Measurements from ENCODE around the gene SLC6A3.

Gene SLC6A3

GRCh38 chr5:1418238-1418920 is 26.9 kb downstream of the SLC6A3 start:
- FAIRE-seq = no peak
- TF ChIP-seq POLR2AphosphoS5 (IDR thresholded peaks at IDR 0.05; ENCODE audit: low read depth, low read length) = no peak
- TF ChIP-seq POU2F2 (IDR thresholded peaks at IDR 0.05; ENCODE audit: low read depth, low read length) = no peak
- no peak for TF ChIP-seq SPI1 (IDR thresholded peaks at IDR 0.05; ENCODE audit: low read depth, low read length)
- TF ChIP-seq PAX5 (IDR thresholded peaks at IDR 0.05; ENCODE audit: insufficient read depth, low read length, severe bottlenecking) = no peak
- TF ChIP-seq POLR2A (IDR thresholded peaks at IDR 0.05; ENCODE audit: low read depth, low read length) = no peak
- TF ChIP-seq TAF1 (IDR thresholded peaks at IDR 0.05; ENCODE audit: low read depth, low read length) = no peak
- DNase-seq (ENCODE audit: insufficient read length, low spot score) = no peak

DNA sequence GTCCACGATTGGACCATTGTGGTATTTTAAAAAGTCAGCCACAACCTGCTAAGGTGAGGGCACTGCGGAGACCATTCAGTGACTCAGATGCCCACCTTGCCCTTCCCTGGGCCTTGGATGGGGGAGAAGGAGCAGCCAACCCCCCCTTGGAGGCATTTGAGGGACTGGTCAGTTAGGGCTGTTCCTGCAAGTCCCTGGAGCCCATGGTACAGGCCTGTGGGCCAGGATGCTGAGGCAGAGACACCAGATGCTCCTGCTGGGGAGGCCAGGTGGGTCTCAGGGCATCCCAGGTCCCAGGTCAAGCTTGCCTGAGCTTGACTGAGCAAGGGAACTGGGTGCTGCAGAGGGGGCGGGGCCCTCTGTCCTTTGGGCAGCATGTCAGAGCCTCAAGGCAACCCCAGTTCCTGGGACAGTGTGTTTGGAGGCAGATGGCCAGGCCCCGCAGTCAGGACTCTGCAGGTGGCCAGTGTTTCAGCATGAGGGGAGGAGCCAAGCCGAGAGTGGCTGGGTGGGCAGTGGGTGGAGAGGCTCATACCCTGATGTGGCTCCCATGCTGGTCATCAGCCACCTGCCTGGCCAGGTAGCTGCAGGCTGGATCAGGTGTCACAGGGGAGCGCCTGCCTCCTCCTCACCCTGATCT is 27.5 kb downstream of the SLC6A3 start:
- no peak for TF ChIP-seq POLR2AphosphoS5 (IDR thresholded peaks at IDR 0.05; ENCODE audit: low read depth, low read length)
- no peak for TF ChIP-seq PAX5 (IDR thresholded peaks at IDR 0.05; ENCODE audit: insufficient read depth, low read length, severe bottlenecking)
- TF ChIP-seq POLR2A (IDR thresholded peaks at IDR 0.05; ENCODE audit: low read depth, low read length) = no peak
- no peak for TF ChIP-seq TAF1 (IDR thresholded peaks at IDR 0.05; ENCODE audit: low read depth, low read length)
- no peak for TF ChIP-seq POU2F2 (IDR thresholded peaks at IDR 0.05; ENCODE audit: low read depth, low read length)
- TF ChIP-seq SPI1 (IDR thresholded peaks at IDR 0.05; ENCODE audit: low read depth, low read length) = no peak
- FAIRE-seq (no peak), DNase-seq (ENCODE audit: insufficient read length, low spot score) (no peak)

DNA sequence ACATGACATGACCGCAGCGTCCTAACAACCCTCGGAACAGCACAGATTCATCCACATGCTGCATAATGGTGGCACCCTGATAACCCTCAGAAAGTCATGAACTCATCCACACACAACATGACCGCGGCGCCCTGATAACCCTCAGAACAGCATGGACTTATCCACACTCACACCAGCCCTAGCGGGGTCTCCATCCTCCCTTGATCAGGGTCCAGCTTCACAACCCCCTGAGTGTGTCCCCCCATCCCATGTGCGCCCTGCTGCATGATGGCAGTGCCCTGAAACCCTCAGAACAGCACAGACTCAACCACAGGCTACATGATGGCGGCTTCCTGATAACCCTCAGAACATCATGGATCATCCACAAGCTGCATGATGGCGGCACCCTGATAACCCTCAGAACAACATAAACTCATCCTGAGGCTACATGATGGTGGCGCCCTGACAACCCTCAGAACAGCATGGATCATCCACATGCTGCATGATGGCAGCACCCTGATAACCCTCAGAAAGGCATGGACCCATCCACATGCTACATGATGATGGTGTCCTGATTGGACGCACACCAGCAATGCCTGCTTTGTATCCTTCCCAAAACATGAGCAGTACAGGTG is 28.3 kb downstream of the SLC6A3 start:
- DNase-seq (ENCODE audit: insufficient read length, low spot score) (no peak), FAIRE-seq (no peak)
- TF ChIP-seq TAF1 (IDR thresholded peaks at IDR 0.05; ENCODE audit: low read depth, low read length) (no peak), POU2F2 (IDR thresholded peaks at IDR 0.05; ENCODE audit: low read depth, low read length) (no peak), POLR2A (IDR thresholded peaks at IDR 0.05; ENCODE audit: low read depth, low read length) (no peak), POLR2AphosphoS5 (IDR thresholded peaks at IDR 0.05; ENCODE audit: low read depth, low read length) (no peak), PAX5 (IDR thresholded peaks at IDR 0.05; ENCODE audit: insufficient read depth, low read length, severe bottlenecking) (no peak), SPI1 (IDR thresholded peaks at IDR 0.05; ENCODE audit: low read depth, low read length) (no peak)

DNA sequence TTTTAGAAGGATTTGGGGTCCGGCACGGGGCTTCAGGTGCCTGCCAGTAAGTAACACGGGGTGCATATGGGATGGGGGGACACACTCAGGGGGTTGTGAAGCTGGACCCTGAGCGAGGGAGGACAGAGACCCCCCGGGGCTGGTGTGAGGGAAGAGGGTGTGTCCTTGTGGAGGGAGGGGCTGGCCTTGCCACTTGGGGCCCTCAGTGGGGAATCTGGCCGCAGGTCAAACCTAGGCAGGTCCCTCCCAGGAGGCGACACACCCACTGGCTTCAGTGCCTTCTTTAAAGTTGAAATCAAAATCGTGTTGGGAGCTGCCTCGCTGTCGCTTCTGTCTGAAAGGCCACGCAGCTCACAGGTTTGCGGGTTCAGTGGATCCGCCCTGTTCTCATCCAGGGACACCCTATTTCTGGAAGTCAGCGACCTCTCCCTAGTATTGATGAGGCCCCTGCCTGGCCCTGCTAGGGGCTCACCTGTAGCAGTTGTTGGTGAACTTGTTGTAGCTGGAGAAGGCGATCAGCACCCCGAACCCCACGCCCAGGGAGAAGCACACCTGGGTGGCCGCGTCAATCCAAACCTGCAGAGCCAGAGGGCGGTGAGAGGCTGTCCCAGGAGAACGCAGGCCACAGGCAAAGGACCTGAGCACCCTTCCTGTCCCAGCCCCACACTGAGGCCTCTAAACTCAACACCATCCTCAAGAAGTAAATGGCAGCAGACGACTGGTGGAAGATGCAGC is 29.4 kb downstream of the SLC6A3 start:
- DNase-seq (ENCODE audit: insufficient read length, low spot score) (no peak), FAIRE-seq (no peak)
- no peak for TF ChIP-seq SPI1 (IDR thresholded peaks at IDR 0.05; ENCODE audit: low read depth, low read length)
- no peak for TF ChIP-seq POU2F2 (IDR thresholded peaks at IDR 0.05; ENCODE audit: low read depth, low read length)
- TF ChIP-seq POLR2A (IDR thresholded peaks at IDR 0.05; ENCODE audit: low read depth, low read length) = no peak
- TF ChIP-seq POLR2AphosphoS5 (IDR thresholded peaks at IDR 0.05; ENCODE audit: low read depth, low read length) = no peak
- no peak for TF ChIP-seq PAX5 (IDR thresholded peaks at IDR 0.05; ENCODE audit: insufficient read depth, low read length, severe bottlenecking)
- no peak for TF ChIP-seq TAF1 (IDR thresholded peaks at IDR 0.05; ENCODE audit: low read depth, low read length)

DNA sequence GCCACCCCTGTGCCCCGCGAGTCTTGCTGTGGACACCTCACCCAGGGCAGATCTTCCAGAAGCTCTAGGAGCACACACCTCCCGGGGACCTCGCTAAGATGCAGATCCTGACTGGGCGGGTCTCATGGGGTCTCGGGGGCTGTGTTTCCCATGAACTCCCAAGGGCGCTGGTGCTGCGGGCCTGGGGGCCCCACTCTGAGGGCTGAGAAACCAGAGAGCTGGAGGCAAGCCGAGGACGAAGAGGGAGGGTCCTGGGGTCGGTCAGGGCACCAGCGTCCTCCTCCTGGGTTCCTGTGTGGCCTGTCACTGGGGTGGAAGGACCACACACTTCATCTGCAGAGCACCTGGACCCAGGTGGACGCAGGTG is 30.2 kb downstream of the SLC6A3 start:
- no peak for DNase-seq (ENCODE audit: insufficient read length, low spot score)
- no peak for FAIRE-seq
- no peak for TF ChIP-seq POLR2A (IDR thresholded peaks at IDR 0.05; ENCODE audit: low read depth, low read length)
- no peak for TF ChIP-seq POLR2AphosphoS5 (IDR thresholded peaks at IDR 0.05; ENCODE audit: low read depth, low read length)
- TF ChIP-seq PAX5 (IDR thresholded peaks at IDR 0.05; ENCODE audit: insufficient read depth, low read length, severe bottlenecking) = no peak
- TF ChIP-seq TAF1 (IDR thresholded peaks at IDR 0.05; ENCODE audit: low read depth, low read length) = no peak
- TF ChIP-seq SPI1 (IDR thresholded peaks at IDR 0.05; ENCODE audit: low read depth, low read length) = no peak
- TF ChIP-seq POU2F2 (IDR thresholded peaks at IDR 0.05; ENCODE audit: low read depth, low read length) = no peak

DNA sequence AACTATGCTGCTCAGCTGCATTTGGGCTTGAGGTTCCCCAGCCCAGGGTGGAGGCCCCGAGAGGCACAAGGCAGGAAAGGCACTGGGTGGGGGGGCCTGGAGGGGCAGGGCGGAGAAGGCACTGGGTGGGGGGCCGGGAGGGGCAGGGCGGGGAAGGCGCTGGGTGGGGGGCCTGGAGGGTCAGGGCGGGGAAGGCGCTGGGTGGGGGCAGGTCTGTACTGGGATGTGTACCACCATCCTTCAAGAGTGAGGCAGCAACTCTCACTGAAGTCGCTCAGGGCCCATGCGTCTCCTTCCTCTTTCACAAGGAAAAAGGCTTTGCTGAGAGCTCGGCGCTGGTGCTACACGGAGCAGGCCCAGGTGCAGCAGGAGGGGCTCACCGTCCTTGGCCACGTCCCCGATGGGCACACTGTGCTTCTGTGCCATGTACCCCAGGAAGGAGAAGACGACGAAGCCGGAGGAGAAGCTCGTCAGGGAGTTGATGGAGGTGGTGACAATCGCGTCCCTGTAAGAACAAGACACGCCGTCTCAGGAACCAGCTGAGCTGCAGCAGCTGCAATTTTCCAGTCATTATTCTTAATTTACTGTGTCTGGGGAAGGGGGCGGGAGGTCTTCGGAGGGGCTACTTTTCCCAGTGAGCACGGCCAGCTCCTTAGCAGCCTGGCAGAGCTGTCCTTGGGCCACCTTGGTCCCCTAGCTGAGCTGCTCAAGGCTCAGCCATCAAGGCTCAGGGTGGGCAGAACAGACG is 30.8 kb downstream of the SLC6A3 start:
- TF ChIP-seq SPI1 (IDR thresholded peaks at IDR 0.05; ENCODE audit: low read depth, low read length) = no peak
- no peak for TF ChIP-seq TAF1 (IDR thresholded peaks at IDR 0.05; ENCODE audit: low read depth, low read length)
- no peak for TF ChIP-seq POU2F2 (IDR thresholded peaks at IDR 0.05; ENCODE audit: low read depth, low read length)
- peak; percentile 83 for DNase-seq (ENCODE audit: insufficient read length, low spot score)
- no peak for FAIRE-seq

DNA sequence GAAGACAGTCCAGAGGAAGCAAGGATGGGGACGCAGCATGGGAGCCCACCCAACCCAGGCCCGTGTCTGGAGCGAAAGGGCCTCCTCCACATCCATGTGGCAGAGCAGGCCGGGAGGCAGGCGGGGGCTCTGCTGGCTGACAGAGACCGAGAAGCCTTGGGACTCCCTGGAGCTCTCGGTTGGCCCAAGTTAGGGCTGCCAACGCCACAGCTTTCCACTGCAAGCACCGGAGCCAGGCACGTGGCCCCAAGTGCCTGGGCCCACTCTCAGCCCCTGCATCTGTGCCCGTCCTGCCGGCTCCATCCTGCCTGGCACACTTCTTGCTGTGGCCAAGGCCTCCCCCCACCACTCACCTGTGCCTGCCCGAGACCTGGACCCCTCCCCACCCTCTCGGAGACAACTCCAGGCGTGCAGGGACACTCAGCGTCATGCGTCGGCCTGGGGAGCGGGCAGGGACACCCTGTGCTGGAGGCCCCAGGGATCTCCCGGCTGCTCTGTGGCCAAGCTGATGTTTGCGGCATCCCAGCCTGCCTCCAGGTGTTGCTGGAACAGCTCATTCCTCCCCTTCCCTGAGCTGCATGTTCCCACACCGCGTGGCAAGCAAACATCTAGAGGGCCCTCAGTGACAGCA is 31.5 kb downstream of the SLC6A3 start:
- TF ChIP-seq POLR2A (IDR thresholded peaks at IDR 0.05; ENCODE audit: low read depth, low read length) (no peak), POU2F2 (IDR thresholded peaks at IDR 0.05; ENCODE audit: low read depth, low read length) (no peak), PAX5 (IDR thresholded peaks at IDR 0.05; ENCODE audit: insufficient read depth, low read length, severe bottlenecking) (no peak), TAF1 (IDR thresholded peaks at IDR 0.05; ENCODE audit: low read depth, low read length) (no peak), SPI1 (IDR thresholded peaks at IDR 0.05; ENCODE audit: low read depth, low read length) (no peak), POLR2AphosphoS5 (IDR thresholded peaks at IDR 0.05; ENCODE audit: low read depth, low read length) (no peak)
- DNase-seq (ENCODE audit: insufficient read length, low spot score) = no peak
- FAIRE-seq = no peak

DNA sequence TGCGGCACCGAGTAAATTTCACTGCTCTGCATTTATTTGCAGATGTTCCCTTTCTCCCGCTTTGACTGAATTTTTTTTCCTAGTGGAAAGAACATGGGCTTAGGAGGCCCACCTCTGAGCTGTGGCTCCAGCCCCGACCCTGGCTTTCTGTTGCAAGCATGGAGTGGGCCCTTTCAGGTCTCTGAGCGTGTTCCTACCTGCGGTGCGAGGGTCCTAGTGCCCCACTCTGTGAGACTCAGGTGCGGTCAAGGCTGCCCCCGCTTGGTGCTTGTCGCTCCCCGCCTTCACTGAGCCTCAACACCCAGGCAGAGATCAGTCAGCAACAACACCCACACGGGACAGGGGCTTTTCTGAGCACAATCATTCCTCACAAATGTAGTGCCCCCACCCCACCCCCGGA is 32.0 kb downstream of the SLC6A3 start:
- DNase-seq (ENCODE audit: insufficient read length, low spot score) (no peak), FAIRE-seq (no peak)
- no peak for TF ChIP-seq POLR2A (IDR thresholded peaks at IDR 0.05; ENCODE audit: low read depth, low read length)
- TF ChIP-seq POU2F2 (IDR thresholded peaks at IDR 0.05; ENCODE audit: low read depth, low read length) = no peak
- no peak for TF ChIP-seq TAF1 (IDR thresholded peaks at IDR 0.05; ENCODE audit: low read depth, low read length)
- no peak for TF ChIP-seq PAX5 (IDR thresholded peaks at IDR 0.05; ENCODE audit: insufficient read depth, low read length, severe bottlenecking)
- no peak for TF ChIP-seq POLR2AphosphoS5 (IDR thresholded peaks at IDR 0.05; ENCODE audit: low read depth, low read length)
- TF ChIP-seq SPI1 (IDR thresholded peaks at IDR 0.05; ENCODE audit: low read depth, low read length) = no peak
